SK-N-SH (cell line): ENCODE measurements around the gene MFAP4. TPM values are rescaled to one million over a fixed set of nuclear protein-coding genes. Genes with fewer than 3 reads are reported as not detected.
A peak's percentile ranks its signal among the peaks of the same experiment; 100 is the strongest.

Experiments
- CTCF ChIA-PET: fragments of 300-600, 350-600 bp; formaldehyde crosslinking; extraction: SDS; loops from one replicate; lab custom pipeline; 2021; lab: Yijun Ruan, JAX
- POLR2A ChIA-PET: fragments of 350-600 bp; sonication (Branson Sonifier 250); formaldehyde crosslinking; extraction: SDS; loops from one replicate; lab custom pipeline; 2020; ENCODE audit warnings: antibody characterized with exemption, inconsistent platforms; lab: Yijun Ruan, JAX
- DNase-seq: peaks from one replicate; pipeline ENCODE4 v3.0.0; 2012
- H2AFZ ChIP-seq: fragments of 200-600 bp; sonication (generic); 2 replicates; pipeline ENCODE4 v1.8.1; 2016; ENCODE audit warnings: antibody characterized with exemption, mild to moderate bottlenecking, low read depth
- H3F3A ChIP-seq: fragments of 200-600 bp; sonication (generic); replicated peaks from 2 replicates; pipeline ENCODE3; 2016; ENCODE audit warnings: antibody characterized with exemption, mild to moderate bottlenecking; ENCODE audit not compliant: insufficient read depth
- H3K27ac ChIP-seq, 2 experiments: fragments of 200-500 bp in 1 of 2; fragments of 200-600 bp in 1 of 2; sonication (Bioruptor generic) in 1 of 2; sonication (generic), shearing (Covaris generic) in 1 of 2; 2 replicates each; pipeline versions ENCODE4 v1.5.1 to v1.6.1; 2014 to 2016; ENCODE audit warnings: low read depth in 2 of 2, inconsistent platforms in 1 of 2, low read length in 1 of 2, mild to moderate bottlenecking in 1 of 2, mixed read lengths in 1 of 2
- H3K27me3 ChIP-seq: fragments of 200-600 bp; sonication (generic), shearing (Covaris generic); 2 replicates; pipeline ENCODE4 v1.6.1; 2016; ENCODE audit warnings: mixed run types; ENCODE audit not compliant: insufficient read depth
- H3K36me3 ChIP-seq, 2 experiments: fragments of 200-500 bp in 1 of 2; fragments of 200-600 bp in 1 of 2; sonication (Bioruptor generic) in 1 of 2; sonication (generic) in 1 of 2; replicated peaks in 1 of 2; 2 replicates each; pipeline versions ENCODE3 to v1.5.1; 2014 to 2016; ENCODE audit warnings: low read length in 1 of 2, mild to moderate bottlenecking in 1 of 2; ENCODE audit not compliant: insufficient read depth in 2 of 2, control insufficient read depth in 1 of 2
- H3K4me1 ChIP-seq, 2 experiments: fragments of 200-500 bp in 1 of 2; fragments of 200-600 bp in 1 of 2; sonication (Bioruptor generic) in 1 of 2; sonication (generic), shearing (Covaris generic) in 1 of 2; 2 replicates each; pipeline versions ENCODE4 v1.5.1 to v1.6.1; 2014 to 2016; ENCODE audit warnings: low read depth in 1 of 2, low read length in 1 of 2, mixed run types in 1 of 2; ENCODE audit not compliant: insufficient read depth in 2 of 2, control insufficient read depth in 1 of 2
- H3K4me2 ChIP-seq: fragments of 200-600 bp; sonication (generic), shearing (Covaris generic); 2 replicates; pipeline ENCODE4 v1.6.1; 2017; ENCODE audit warnings: mixed run types
- H3K4me3 ChIP-seq, 2 experiments: fragments of 200-500 bp in 1 of 2; fragments of 200-600 bp in 1 of 2; sonication (Bioruptor generic) in 1 of 2; sonication (generic), shearing (Covaris generic) in 1 of 2; 2 replicates each; pipeline versions ENCODE4 v1.5.1 to v1.8.1; 2014 to 2016; ENCODE audit warnings: low read depth in 2 of 2, inconsistent platforms in 1 of 2, low read length in 1 of 2, mild to moderate bottlenecking in 1 of 2, mixed read lengths in 1 of 2, moderate library complexity in 1 of 2
- H3K79me2 ChIP-seq: fragments of 200-600 bp; sonication (generic); 2 replicates; pipeline ENCODE4 v1.8.1; 2017; ENCODE audit warnings: mild to moderate bottlenecking; ENCODE audit not compliant: insufficient read depth
- H3K9ac ChIP-seq: fragments of 200-600 bp; sonication (generic); 2 replicates; pipeline ENCODE4 v1.6.1; 2017; ENCODE audit warnings: mixed run types
- H3K9me2 ChIP-seq: fragments of 200-600 bp; sonication (generic); 2 replicates; pipeline ENCODE4 v1.6.1; 2017; ENCODE audit warnings: mixed run types
- H3K9me3 ChIP-seq: fragments of 200-600 bp; sonication (generic); 2 replicates; pipeline ENCODE4 v1.6.1; 2017; ENCODE audit warnings: mixed run types, mild to moderate bottlenecking, moderate library complexity
- H4K20me1 ChIP-seq: fragments of 200-600 bp; sonication (generic); 2 replicates; pipeline ENCODE4 v1.6.1; 2017; ENCODE audit warnings: mild to moderate bottlenecking, mixed run types; ENCODE audit not compliant: insufficient read depth
- EZH2phosphoT487 ChIP-seq: fragments of 200-600 bp; sonication (generic); IDR thresholded peaks from 2 replicates; pipeline ENCODE4 v1.6.1; 2017; ENCODE audit warnings: low read depth, mixed run types, mild to moderate bottlenecking, antibody characterized with exemption, moderate library complexity, borderline replicate concordance
- FOSL2 ChIP-seq: IDR thresholded peaks from 2 replicates; pipeline ENCODE4 v1.4.0; 2012; ENCODE audit warnings: low read depth, mild to moderate bottlenecking, moderate library complexity, borderline replicate concordance
- FOXJ3 ChIP-seq: sonication (generic); formaldehyde crosslinking; IDR thresholded peaks from 2 replicates; pipeline ENCODE4 v1.5.1; 2020; ENCODE audit warnings: mild to moderate bottlenecking, missing genetic modification reagents
- JUND ChIP-seq: IDR thresholded peaks from 2 replicates; pipeline ENCODE4 v1.4.0; 2012
- MEF2A ChIP-seq: IDR thresholded peaks from 2 replicates; pipeline ENCODE4 v1.4.0; 2012; ENCODE audit warnings: low read depth, borderline replicate concordance
- NFIC ChIP-seq: IDR thresholded peaks from 2 replicates; pipeline ENCODE4 v1.4.0; 2012; ENCODE audit warnings: borderline replicate concordance
- NRF1 ChIP-seq: IDR thresholded peaks from 2 replicates; pipeline ENCODE4 v1.6.1; 2012; ENCODE audit warnings: low read depth, mild to moderate bottlenecking, low read length
- PBX3 ChIP-seq: IDR thresholded peaks from 2 replicates; pipeline ENCODE4; 2012
- RAD21 ChIP-seq: IDR thresholded peaks from 2 replicates; pipeline ENCODE4 v1.6.1; 2012; ENCODE audit warnings: mild to moderate bottlenecking, low read length
- RCOR1 ChIP-seq: fragments of 150-350 bp; IDR thresholded peaks from 2 replicates; pipeline ENCODE4 v1.6.1; 2017; ENCODE audit warnings: antibody characterized with exemption, low read length
- RFX5 ChIP-seq: IDR thresholded peaks from 2 replicates; pipeline ENCODE4 v1.6.1; 2012; ENCODE audit warnings: mild to moderate bottlenecking, improper control_type of control experiment, low read length
- RXRA ChIP-seq: IDR thresholded peaks from 2 replicates; pipeline ENCODE4 v1.4.0; 2012; ENCODE audit warnings: low read depth, mild to moderate bottlenecking, borderline replicate concordance
- SMC3 ChIP-seq: IDR thresholded peaks from 2 replicates; pipeline ENCODE4 v1.6.1; 2012; ENCODE audit warnings: low read depth, low read length, improper control_type of control experiment
- TAF1 ChIP-seq: IDR thresholded peaks from 2 replicates; pipeline ENCODE4 v1.6.1; 2012; ENCODE audit warnings: low read depth, mild to moderate bottlenecking, low read length, moderate library complexity, borderline replicate concordance
- TCF12 ChIP-seq: IDR thresholded peaks from 2 replicates; pipeline ENCODE4 v1.4.0; 2012
- USF2 ChIP-seq: fragments of 150-350 bp; IDR thresholded peaks from 2 replicates; pipeline ENCODE4 v1.6.1; 2017; ENCODE audit warnings: antibody characterized with exemption, low read length, low read depth, borderline replicate concordance
- ZBTB33 ChIP-seq: IDR thresholded peaks from 2 replicates; pipeline ENCODE4 v1.4.0; 2012; ENCODE audit warnings: low read depth, borderline replicate concordance
- WGBS: methylation state at CpG from one replicate; pipeline ENCODE4 v1.1.6; 2017; ENCODE audit warnings: low lambda C conversion rate; 5-methylcytosine and 5-hydroxymethylcytosine counted together
- polyA plus RNA-seq, 3 experiments: library from polyadenylated mRNA; depleted of rRNA; stranded (reverse); fragments of >200 nt; gene quantifications; 2 replicates each; pipeline ENCODE4 v1.2.3, GENCODE V29; 2012
- TF ChIP-seq, protein P1 (sequence below): IDR thresholded peaks from 2 replicates; pipeline ENCODE4 v1.4.0; 2012; ENCODE audit warnings: low read depth, borderline replicate concordance

MFAP4 gene
- polyA plus RNA-seq, 1 of the 3 experiments (the other 2 are of a cell fraction): 120 TPM

DNA sequence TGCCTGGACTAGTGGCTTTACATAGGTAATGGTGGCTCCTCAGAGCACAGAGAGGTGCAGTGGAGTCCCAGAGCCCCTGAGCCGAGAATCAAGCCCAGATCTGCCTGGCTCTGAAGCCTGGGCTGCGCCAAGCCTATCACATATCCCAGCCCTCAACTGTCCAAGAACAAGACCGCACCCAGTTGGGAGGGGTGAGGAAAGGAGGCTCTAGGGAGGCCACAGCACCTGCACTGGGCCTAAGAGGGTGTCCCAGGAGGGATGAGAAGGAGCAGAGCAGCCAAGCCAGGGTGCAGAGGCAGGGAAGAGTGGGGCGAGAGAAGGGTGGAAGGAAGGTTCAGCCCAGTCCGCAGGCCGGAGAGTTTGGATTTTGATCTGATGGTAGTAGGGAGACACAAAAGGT is 23.1 kb upstream of the MFAP4 start:
- TF ChIP-seq SMC3 (no peak), ZBTB33 (no peak), NRF1 (no peak), RFX5 (no peak), FOXJ3 (CRISPR knock-in tag) (no peak), USF2 (no peak), PBX3 (no peak), NFIC (no peak), RCOR1 (no peak)
- TF ChIP-seq, all 33 proteins: peak for 0
- Histone ChIP-seq H3K9ac (no peak overlapping the region), H3K4me2 (peak overlapping the region; percentile 90), H3K36me3 (peaks cover 0 to 10% of the 10 kb centered on the region in 2 experiments), H4K20me1 (no peaks in the 10 kb centered on the region), H3K9me3 (no peaks in the 10 kb centered on the region), H3K9me2 (no peaks in the 10 kb centered on the region), H3K27me3 (no peaks in the 10 kb centered on the region), H3F3A (peaks cover 7% of the 10 kb centered on the region), H2AFZ (0 out of 2 replicates have a peak overlapping the region, but pooled peaks have one; percentile 8), H3K4me1 (peaks cover 17 to 40% of the 10 kb centered on the region in 2 experiments; a peak in 3 of 4 replicates), H3K79me2 (peaks cover 4% of the 10 kb centered on the region; the same call in 1 of the 2 replicates), H3K27ac (peak overlapping the region; percentile 53 to 86; a peak in 3 of 4 replicates), H3K4me3 (no peak overlapping the region)
- ChIA-PET CTCF (interaction anchor here (0.6 to 7.4 kb wide), 11 partner anchors 8 to 356 kb away, joined by 3 to 79 read pairs (median 4); partner anchors contain the start of genes B9D1, MAPK7 and MFAP4), POLR2A (interaction anchor here (0.8 to 3.2 kb wide), 4 partner anchors 23 to 32 kb away, joined by 3 to 22 read pairs (median 10); partner anchors contain the start of gene MAPK7)
- WGBS: 87% methylated on average over 6 of the region's 6 CpGs
- DNase-seq: no peak

- WGBS: 21% methylated on average over 3 of the region's 3 CpGs
- DNase-seq: no peak
- Histone ChIP-seq H3K9ac (no peak overlapping the region), H3K27me3 (no peaks in the 10 kb centered on the region), H2AFZ (0 out of 2 replicates have a peak overlapping the region, but pooled peaks have one; percentile 26), H3K4me2 (peak overlapping the region; percentile 90), H3K4me3 (no peak overlapping the region), H3F3A (peaks cover 7% of the 10 kb centered on the region), H3K79me2 (peaks cover 4% of the 10 kb centered on the region; the same call in 1 of the 2 replicates), H3K9me2 (no peaks in the 10 kb centered on the region), H3K36me3 (peaks cover 0 to 8% of the 10 kb centered on the region in 2 experiments), H3K9me3 (no peaks in the 10 kb centered on the region), H3K4me1 (peaks cover 17 to 38% of the 10 kb centered on the region in 2 experiments; a peak in 3 of 4 replicates), H4K20me1 (no peaks in the 10 kb centered on the region), H3K27ac (peak overlapping the region; percentile 4 to 53; a peak in 2 of 4 replicates)
- ChIA-PET POLR2A (interaction anchor here (1.7 to 3.2 kb wide), 2 partner anchors 25 to 32 kb away, joined by 5 to 13 read pairs; no protein-coding TSS in a partner anchor), CTCF (interaction anchor here (1.5 to 7.4 kb wide), 4 partner anchors 23 to 46 kb away, joined by 4 to 79 read pairs (median 8); partner anchors contain the start of genes B9D1 and MFAP4)
- no peak for TF ChIP-seq RAD21
- TF ChIP-seq JUND: no peak
- TF ChIP-seq SMC3: no peak
- no peak for TF ChIP-seq NFIC
- no peak for TF ChIP-seq MEF2A
- TF ChIP-seq RXRA: no peak
- TF ChIP-seq TCF12: peak; percentile 40; the same call in 1 of the 2 replicates
- TF ChIP-seq FOSL2: peak; percentile 70; the same call in 1 of the 2 replicates
- TF ChIP-seq EZH2phosphoT487: no peak
- TF ChIP-seq RCOR1: no peak
- TF ChIP-seq TAF1: no peak
- no peak for TF ChIP-seq FOXJ3 (CRISPR knock-in tag)
- TF ChIP-seq NRF1: no peak
- no peak for TF ChIP-seq ZBTB33
- TF ChIP-seq RFX5: no peak
- TF ChIP-seq, protein P1, sequence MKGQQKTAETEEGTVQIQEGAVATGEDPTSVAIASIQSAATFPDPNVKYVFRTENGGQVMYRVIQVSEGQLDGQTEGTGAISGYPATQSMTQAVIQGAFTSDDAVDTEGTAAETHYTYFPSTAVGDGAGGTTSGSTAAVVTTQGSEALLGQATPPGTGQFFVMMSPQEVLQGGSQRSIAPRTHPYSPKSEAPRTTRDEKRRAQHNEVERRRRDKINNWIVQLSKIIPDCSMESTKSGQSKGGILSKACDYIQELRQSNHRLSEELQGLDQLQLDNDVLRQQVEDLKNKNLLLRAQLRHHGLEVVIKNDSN: no peak
Measured at GRCh38 chr17:19409509-19409908, 22.5 kb upstream of the MFAP4 start.
